GM19043 (cell line): Measurements from ENCODE around the gene USP17L11.
"Not testable (repeated sequence)": the region's sequence is repeated elsewhere in the genome, so short reads cannot be mapped to it uniquely, and the experiment has no call there.

Experiments
- ATAC-seq: cut with Tn5 transposase; IDR thresholded peaks from one replicate; pipeline ENCODE4 v1.9.1; 2021; ENCODE audit warnings: low read depth; ENCODE audit not compliant: unreplicated experiment

USP17L11 gene

GRCh38 chr4:9215105-9215504, at the start of gene USP17L11:
Gene USP17L11, plus strand, starts transcription at chr4:9215405. Its CDS starts 0 bp downstream, at chr4:9215405.
- not testable (repeated sequence) for ATAC-seq

DNA sequence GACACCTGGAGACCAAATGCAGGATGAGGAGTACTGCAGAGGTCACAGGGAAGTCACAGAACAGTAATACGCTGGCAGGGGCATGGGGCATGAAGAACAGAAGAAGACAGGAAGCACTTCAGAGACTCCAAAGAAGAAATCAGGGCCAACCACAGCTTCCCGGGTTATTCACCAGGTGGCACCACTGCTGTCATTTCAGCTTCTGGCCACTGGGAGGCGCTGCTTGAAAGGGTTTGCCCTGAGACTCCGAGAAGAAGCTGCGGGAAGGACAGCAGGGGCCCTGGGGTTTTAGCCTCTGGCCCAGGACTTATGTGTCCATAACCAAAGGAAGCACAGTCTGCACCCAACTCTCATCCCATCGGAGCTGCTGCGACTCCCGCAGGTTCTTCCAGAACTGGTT, 49.2 kb upstream of the USP17L11 start:
- ATAC-seq = not testable (repeated sequence)

GRCh38 chr4:9169791-9170459, 45.3 kb upstream of the USP17L11 start, which contains the start of gene FAM90A26:
Gene FAM90A26, plus strand, starts transcription at chr4:9170409. Its CDS starts 2,764 bp downstream, at chr4:9173173.
- not testable (repeated sequence) for ATAC-seq

GRCh38 chr4:9210357-9210756, 4.8 kb upstream of the USP17L11 start, which contains the start of gene USP17L10:
Gene USP17L10, plus strand, starts transcription at chr4:9210657. Its CDS starts 0 bp downstream, at chr4:9210657.
- not testable (repeated sequence) for ATAC-seq

GRCh38 chr4:9214701-9215100, 504 bp upstream of the USP17L11 start:
- ATAC-seq = not testable (repeated sequence)

DNA sequence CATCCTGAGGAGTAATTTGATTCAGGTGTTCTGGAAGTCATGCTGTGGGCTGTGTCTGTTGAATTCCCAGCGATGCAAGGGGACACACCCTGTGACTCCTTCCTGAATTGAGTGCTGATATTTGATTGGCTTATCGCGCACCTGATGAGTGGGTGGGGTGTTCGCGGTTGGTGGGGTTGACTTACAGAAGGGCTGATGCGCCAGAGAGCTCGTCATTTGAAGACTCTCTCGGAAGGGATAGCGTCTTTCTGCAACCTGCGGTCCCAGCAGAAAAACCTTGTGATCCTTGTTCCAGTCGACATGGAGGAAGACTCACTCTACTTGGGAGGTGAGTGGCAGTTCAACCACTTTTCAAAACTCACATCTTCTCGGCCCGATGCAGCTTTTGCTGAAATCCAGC, 4.6 kb downstream of the USP17L11 start, which contains the start of gene USP17L12:
Gene USP17L12 (plus strand): TSS at position 301 of the 400 bp plus-strand sequence. CDS start 0 bp downstream, at position 301.
- not testable (repeated sequence) for ATAC-seq

- ATAC-seq = not testable (repeated sequence)
Observed at GRCh38 chr4:9224596-9224995, 9.4 kb downstream of the USP17L11 start, which contains the start of gene USP17L13. Gene USP17L13, plus strand, starts transcription at chr4:9224896. Its CDS starts 0 bp downstream, at chr4:9224896.

GRCh38 chr4:9230249-9230648, 15.0 kb downstream of the USP17L11 start:
- not testable (repeated sequence) for ATAC-seq

GRCh38 chr4:9234085-9234484, 18.9 kb downstream of the USP17L11 start, which contains the start of gene USP17L15:
Gene USP17L15, plus strand, starts transcription at chr4:9234385. Its CDS starts 0 bp downstream, at chr4:9234385.
- not testable (repeated sequence) for ATAC-seq

- ATAC-seq = not testable (repeated sequence)
Observed at GRCh38 chr4:9238461-9238860, 23.3 kb downstream of the USP17L11 start.

DNA sequence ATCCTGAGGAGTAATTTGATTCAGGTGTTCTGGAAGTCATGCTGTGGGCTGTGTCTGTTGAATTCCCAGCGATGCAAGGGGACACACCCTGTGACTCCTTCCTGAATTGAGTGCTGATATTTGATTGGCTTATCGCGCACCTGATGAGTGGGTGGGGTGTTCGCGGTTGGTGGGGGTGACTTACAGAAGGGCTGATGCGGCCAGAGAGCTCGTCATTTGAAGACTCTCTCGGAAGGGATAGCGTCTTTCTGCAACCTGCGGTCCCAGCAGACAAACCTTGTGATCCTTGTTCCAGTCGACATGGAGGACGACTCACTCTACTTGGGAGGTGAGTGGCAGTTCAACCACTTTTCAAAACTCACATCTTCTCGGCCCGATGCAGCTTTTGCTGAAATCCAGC, 28.4 kb downstream of the USP17L11 start, which contains the start of gene USP17L17:
Gene USP17L17 (plus strand): TSS at position 301 of the 400 bp plus-strand sequence. CDS start 0 bp downstream, at position 301.
- ATAC-seq = not testable (repeated sequence)

- not testable (repeated sequence) for ATAC-seq
Observed at GRCh38 chr4:9247953-9248680, 32.9 kb downstream of the USP17L11 start, which contains the start of gene USP17L18. Gene USP17L18, plus strand, starts transcription at chr4:9248630. Its CDS starts 0 bp downstream, at chr4:9248630.

GRCh38 chr4:9253078-9253477, 37.9 kb downstream of the USP17L11 start, which contains the start of gene USP17L19:
Gene USP17L19, plus strand, starts transcription at chr4:9253378. Its CDS starts 0 bp downstream, at chr4:9253378.
- ATAC-seq = not testable (repeated sequence)

DNA sequence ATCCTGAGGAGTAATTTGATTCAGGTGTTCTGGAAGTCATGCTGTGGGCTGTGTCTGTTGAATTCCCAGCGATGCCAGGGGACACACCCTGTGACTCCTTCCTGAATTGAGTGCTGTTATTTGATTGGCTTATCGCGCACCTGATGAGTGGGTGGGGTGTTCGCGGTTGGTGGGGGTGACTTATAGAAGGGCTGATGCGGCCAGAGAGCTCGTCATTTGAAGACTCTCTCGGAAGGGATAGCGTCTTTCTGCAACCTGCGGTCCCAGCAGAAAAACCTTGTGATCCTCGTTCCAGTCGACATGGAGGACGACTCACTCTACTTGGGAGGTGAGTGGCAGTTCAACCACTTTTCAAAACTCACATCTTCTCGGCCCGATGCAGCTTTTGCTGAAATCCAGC, 42.6 kb downstream of the USP17L11 start, which contains the start of gene USP17L20:
Gene USP17L20 (plus strand): TSS at position 301 of the 400 bp plus-strand sequence. CDS start 0 bp downstream, at position 301.
- not testable (repeated sequence) for ATAC-seq

GRCh38 chr4:9262572-9262971, 47.4 kb downstream of the USP17L11 start, which contains the start of gene USP17L21:
Gene USP17L21, plus strand, starts transcription at chr4:9262872. Its CDS starts 0 bp downstream, at chr4:9262872.
- not testable (repeated sequence) for ATAC-seq
